Neural progenitor cell (in vitro differentiated cells): ENCODE measurements around the gene NSMF. TPM values are rescaled to one million over a fixed set of nuclear protein-coding genes. Genes with fewer than 3 reads are reported as not detected.

Experiments used
- DNase-seq: peaks from one replicate; pipeline ENCODE4 v3.0.0-alpha.2; 2016; ENCODE audit warnings: low spot score
- H2AFZ ChIP-seq: fragments of 200-600 bp; sonication (generic); replicated peaks from 2 replicates; pipeline ENCODE4 v1.6.1; 2016; ENCODE audit warnings: antibody characterized with exemption
- H3F3A ChIP-seq: fragments of 200-600 bp; sonication (generic); 2 replicates; pipeline ENCODE4 v1.6.1; 2016; ENCODE audit warnings: antibody characterized with exemption, low read depth
- H3K27ac ChIP-seq: fragments of 200-600 bp; sonication (generic); 2 replicates; pipeline ENCODE4 v1.5.1; 2016; ENCODE audit warnings: mild to moderate bottlenecking
- H3K27me3 ChIP-seq: fragments of 200-600 bp; sonication (generic); 2 replicates; pipeline ENCODE4 v1.6.1; 2016; ENCODE audit warnings: mild to moderate bottlenecking, moderate library complexity
- H3K36me3 ChIP-seq: fragments of 200-600 bp; sonication (generic); 2 replicates; pipeline ENCODE4 v1.5.1; 2016
- H3K4me1 ChIP-seq: fragments of 200-600 bp; sonication (generic); 2 replicates; pipeline ENCODE4 v1.6.1; 2016; ENCODE audit warnings: mixed run types
- H3K4me2 ChIP-seq: fragments of 200-600 bp; sonication (generic); 2 replicates; pipeline ENCODE4 v1.6.1; 2016
- H3K4me3 ChIP-seq: fragments of 200-600 bp; sonication (generic); 2 replicates; pipeline ENCODE4 v1.5.1; 2016
- H3K79me2 ChIP-seq: fragments of 200-600 bp; sonication (generic); 2 replicates; pipeline ENCODE4 v1.6.1; 2016; ENCODE audit warnings: low read depth
- H3K9ac ChIP-seq: fragments of 200-600 bp; sonication (generic); 2 replicates; pipeline ENCODE4 v1.6.1; 2016
- H3K9me3 ChIP-seq: fragments of 200-600 bp; sonication (generic); 2 replicates; pipeline ENCODE4 v1.5.1; 2016; ENCODE audit warnings: low read depth
- H4K20me1 ChIP-seq: fragments of 200-600 bp; sonication (generic); 2 replicates; pipeline ENCODE4 v1.6.1; 2016; ENCODE audit warnings: low read depth
- H3K27ac Mint-ChIP-seq: 3 replicates; pipeline ENCODE4 v1.8.0; 2021; ENCODE audit warnings: mixed read lengths
- H3K27me3 Mint-ChIP-seq: 2 replicates; pipeline ENCODE4 v1.8.0; 2022; ENCODE audit warnings: low read depth, mild to moderate bottlenecking, inconsistent platforms, moderate library complexity, mixed read lengths; ENCODE audit not compliant: insufficient read depth
- H3K36me3 Mint-ChIP-seq: 3 replicates; pipeline ENCODE4 v1.8.0; 2021; ENCODE audit warnings: mixed read lengths
- H3K4me1 Mint-ChIP-seq: 3 replicates; pipeline ENCODE4 v1.8.0; 2021; ENCODE audit warnings: mixed read lengths
- H3K4me3 Mint-ChIP-seq: 3 replicates; pipeline ENCODE4 v1.8.0; 2021; ENCODE audit warnings: mild to moderate bottlenecking, moderate library complexity, mixed read lengths
- H3K9me3 Mint-ChIP-seq: 3 replicates; pipeline ENCODE4 v1.8.0; 2020; ENCODE audit warnings: mixed read lengths
- EZH2 ChIP-seq: fragments of 200-600 bp; sonication (generic); IDR thresholded peaks from 2 replicates; pipeline ENCODE4 v1.6.1; 2017; ENCODE audit warnings: antibody characterized with exemption, mild to moderate bottlenecking, moderate library complexity
- EZH2phosphoT487 ChIP-seq: fragments of 200-600 bp; sonication (generic); IDR thresholded peaks from 2 replicates; pipeline ENCODE4 v1.6.1; 2017; ENCODE audit warnings: antibody characterized with exemption
- total RNA-seq: library from RNA; depleted of rRNA; stranded (reverse); fragments of >200 nt; gene quantifications from 2 replicates; pipeline ENCODE4 v1.2.3, GENCODE V29; 2015; ENCODE audit warnings: low replicate concordance
- TF ChIP-seq, protein P1 (sequence below): fragments of 200-600 bp; sonication (generic); IDR thresholded peaks from 2 replicates; pipeline ENCODE4 v1.5.1; 2017; ENCODE audit warnings: antibody characterized with exemption, mild to moderate bottlenecking

The NSMF gene
- total RNA-seq, 1 donor from 2014 or later: 17.1 TPM

DNA sequence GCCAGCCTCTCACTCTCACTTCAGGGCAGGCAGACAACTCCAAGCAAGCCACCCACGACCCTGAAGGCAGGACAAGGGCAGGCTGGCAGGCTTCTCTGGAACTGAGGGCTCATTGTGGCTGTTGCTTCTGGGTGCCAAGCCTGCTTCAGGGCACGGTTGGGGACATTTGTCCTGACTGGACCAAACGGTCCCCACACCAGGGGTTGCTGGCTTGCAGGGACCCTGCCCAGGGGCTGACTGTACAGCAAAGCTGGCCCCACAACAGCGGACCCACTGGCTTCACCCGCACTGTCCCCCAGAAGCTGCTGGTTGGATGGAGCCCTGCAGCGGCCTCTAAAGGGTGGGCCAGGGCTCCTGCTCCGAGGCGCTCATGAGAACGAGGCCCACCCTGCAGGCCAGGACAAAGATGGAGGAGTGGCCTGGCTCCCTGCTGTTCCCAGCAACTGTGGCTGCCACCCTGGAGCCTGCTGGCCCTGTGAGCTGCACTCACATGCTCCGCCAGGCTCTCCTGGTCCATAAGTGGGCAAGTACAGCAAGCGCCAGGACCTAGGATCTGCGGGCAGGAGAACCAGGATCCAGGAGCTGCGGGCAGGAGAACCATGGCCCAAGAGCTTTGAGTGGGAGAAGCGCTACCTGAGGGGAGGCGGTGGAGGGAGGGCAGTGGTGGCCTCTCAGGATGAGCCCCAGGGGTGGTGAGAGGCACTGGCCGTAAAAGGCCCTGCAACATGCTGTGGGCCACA, 34.4 kb upstream of the NSMF start:
- Histone ChIP-seq H3K4me1 (no peaks in the 10 kb centered on the region), H4K20me1 (no peaks in the 10 kb centered on the region), H3F3A (no peaks in the 10 kb centered on the region), H3K4me2 (no peak overlapping the region), H2AFZ (no peak overlapping the region), H3K27ac (no peak overlapping the region), H3K9ac (no peak overlapping the region), H3K79me2 (no peaks in the 10 kb centered on the region), H3K4me3 (no peak overlapping the region), H3K27me3 (no peaks in the 10 kb centered on the region), H3K36me3 (no peaks in the 10 kb centered on the region), H3K9me3 (no peaks in the 10 kb centered on the region)
- peaks cover 4% of the 10 kb centered on the region for H3K36me3 Mint-ChIP-seq
- no peak for DNase-seq
- no peak overlapping the region for H3K27ac Mint-ChIP-seq
- no peaks in the 10 kb centered on the region for H3K4me1 Mint-ChIP-seq
- H3K4me3 Mint-ChIP-seq: no peak overlapping the region
- H3K9me3 Mint-ChIP-seq: peaks cover 9% of the 10 kb centered on the region
- peaks cover 7% of the 10 kb centered on the region for H3K27me3 Mint-ChIP-seq
- no peak for TF ChIP-seq EZH2
- no peak for TF ChIP-seq EZH2phosphoT487
- TF ChIP-seq, protein P1, sequence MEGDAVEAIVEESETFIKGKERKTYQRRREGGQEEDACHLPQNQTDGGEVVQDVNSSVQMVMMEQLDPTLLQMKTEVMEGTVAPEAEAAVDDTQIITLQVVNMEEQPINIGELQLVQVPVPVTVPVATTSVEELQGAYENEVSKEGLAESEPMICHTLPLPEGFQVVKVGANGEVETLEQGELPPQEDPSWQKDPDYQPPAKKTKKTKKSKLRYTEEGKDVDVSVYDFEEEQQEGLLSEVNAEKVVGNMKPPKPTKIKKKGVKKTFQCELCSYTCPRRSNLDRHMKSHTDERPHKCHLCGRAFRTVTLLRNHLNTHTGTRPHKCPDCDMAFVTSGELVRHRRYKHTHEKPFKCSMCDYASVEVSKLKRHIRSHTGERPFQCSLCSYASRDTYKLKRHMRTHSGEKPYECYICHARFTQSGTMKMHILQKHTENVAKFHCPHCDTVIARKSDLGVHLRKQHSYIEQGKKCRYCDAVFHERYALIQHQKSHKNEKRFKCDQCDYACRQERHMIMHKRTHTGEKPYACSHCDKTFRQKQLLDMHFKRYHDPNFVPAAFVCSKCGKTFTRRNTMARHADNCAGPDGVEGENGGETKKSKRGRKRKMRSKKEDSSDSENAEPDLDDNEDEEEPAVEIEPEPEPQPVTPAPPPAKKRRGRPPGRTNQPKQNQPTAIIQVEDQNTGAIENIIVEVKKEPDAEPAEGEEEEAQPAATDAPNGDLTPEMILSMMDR: no peak

DNA sequence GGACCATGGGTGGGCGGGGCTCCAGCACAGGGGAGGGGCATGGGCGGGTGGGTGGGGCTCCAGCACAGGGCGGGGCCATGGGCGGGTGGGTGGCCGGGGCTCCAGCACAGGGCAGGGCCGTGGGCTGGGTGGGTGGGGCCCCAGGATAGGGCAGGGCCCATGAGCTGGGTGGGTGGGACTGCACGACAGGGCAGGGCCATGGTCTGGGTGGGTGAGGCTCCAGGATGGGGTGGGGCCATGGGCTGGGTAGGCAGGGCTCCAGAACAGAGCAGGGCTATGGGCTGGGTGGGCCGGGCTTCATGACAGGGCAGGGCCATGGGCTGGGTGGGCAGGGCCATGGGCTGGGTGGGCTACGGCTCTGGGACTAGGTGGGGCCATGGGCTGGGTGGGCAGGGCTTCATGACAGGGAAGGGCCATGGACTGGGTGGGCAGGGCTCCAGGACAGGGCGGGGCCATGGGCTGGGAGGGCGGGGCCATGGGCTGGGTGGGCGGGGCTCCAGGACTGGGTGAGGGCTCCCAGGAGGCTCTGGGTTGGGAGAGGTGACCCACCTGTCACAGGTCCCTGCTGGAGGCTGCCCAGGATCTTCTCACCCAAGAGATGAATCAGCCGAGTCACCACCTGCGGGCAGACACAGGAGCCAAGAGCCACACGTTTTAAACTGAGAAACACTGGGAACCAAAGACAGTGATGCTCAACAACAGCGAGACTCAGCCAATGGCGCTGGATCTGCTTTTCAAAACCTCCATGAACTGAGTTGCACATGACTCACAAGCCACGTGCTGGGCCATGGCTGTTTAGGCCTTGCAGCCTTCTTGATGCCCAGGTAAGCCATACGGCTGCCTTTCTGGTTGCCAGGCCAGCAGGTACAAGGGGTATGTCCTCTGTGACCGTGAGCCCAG, 33.6 kb upstream of the NSMF start:
- peaks cover 9% of the 10 kb centered on the region for H3K9me3 Mint-ChIP-seq

DNA sequence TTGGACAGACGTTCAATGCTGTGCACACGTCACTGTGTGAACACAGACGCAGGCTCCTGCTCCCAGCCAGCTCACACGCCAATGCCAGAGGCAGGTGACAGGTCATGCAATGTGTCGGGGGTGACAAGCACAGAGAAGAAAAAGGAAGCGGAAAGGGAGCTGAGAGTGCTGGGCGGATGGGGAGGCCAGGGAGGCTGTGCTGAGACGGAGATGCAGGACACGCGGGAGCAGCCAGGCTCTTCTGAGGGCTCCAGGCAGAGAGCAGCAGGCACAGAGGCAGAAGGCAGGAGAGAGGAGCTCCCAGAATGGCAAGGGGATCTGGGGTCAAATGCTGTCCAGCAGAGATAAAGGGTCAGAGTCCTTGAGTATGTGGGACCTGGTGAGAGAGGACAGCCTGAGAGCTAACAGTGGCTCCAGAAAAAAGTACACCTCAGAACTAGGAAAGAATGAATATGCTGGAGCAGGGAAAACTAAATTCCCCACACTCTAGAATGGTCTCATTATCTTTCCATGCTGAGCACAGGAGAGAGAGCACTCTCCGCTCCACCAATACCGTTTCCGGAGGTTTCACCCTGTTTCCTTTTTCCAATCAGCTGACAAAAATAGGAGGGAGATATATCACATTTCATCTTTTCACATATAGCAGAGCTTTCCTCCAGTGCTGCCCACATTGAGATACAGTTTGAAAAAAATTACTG, 32.8 kb upstream of the NSMF start:
- DNase-seq: no peak
- no peaks in the 10 kb centered on the region for H3K9me3 ChIP-seq
- H3K9ac ChIP-seq: no peak overlapping the region
- H3K36me3 ChIP-seq: no peaks in the 10 kb centered on the region
- no peak for TF ChIP-seq EZH2phosphoT487
- TF ChIP-seq EZH2: no peak
- TF ChIP-seq, protein P1: no peak
- H3K27me3 ChIP-seq: no peaks in the 10 kb centered on the region
- no peaks in the 10 kb centered on the region for H3F3A ChIP-seq
- peaks cover 6% of the 10 kb centered on the region for H3K27me3 Mint-ChIP-seq
- no peaks in the 10 kb centered on the region for H3K4me1 ChIP-seq
- peaks cover 3% of the 10 kb centered on the region for H3K4me1 Mint-ChIP-seq
- H3K27ac Mint-ChIP-seq: no peak overlapping the region
- no peak overlapping the region for H2AFZ ChIP-seq
- no peaks in the 10 kb centered on the region for H3K79me2 ChIP-seq
- no peak overlapping the region for H3K4me3 Mint-ChIP-seq
- peaks cover 4% of the 10 kb centered on the region for H3K36me3 Mint-ChIP-seq
- H4K20me1 ChIP-seq: no peaks in the 10 kb centered on the region
- H3K9me3 Mint-ChIP-seq: peaks cover 9% of the 10 kb centered on the region
- no peak overlapping the region for H3K4me2 ChIP-seq
- no peak overlapping the region for H3K27ac ChIP-seq
- H3K4me3 ChIP-seq: no peak overlapping the region

More for the DNA sequence above, 33.6 kb upstream of the NSMF start:
- Histone ChIP-seq H3K4me1 (no peaks in the 10 kb centered on the region), H4K20me1 (no peaks in the 10 kb centered on the region), H3K27ac (no peak overlapping the region), H3K9ac (no peak overlapping the region), H3K27me3 (no peaks in the 10 kb centered on the region), H3K79me2 (no peaks in the 10 kb centered on the region), H3K4me2 (no peak overlapping the region), H2AFZ (no peak overlapping the region), H3F3A (no peaks in the 10 kb centered on the region), H3K36me3 (no peaks in the 10 kb centered on the region), H3K4me3 (no peak overlapping the region), H3K9me3 (no peaks in the 10 kb centered on the region)
- Mint-ChIP-seq H3K4me1 (peaks cover 3% of the 10 kb centered on the region), H3K36me3 (peaks cover 4% of the 10 kb centered on the region), H3K27me3 (peaks cover 6% of the 10 kb centered on the region), H3K27ac (no peak overlapping the region), H3K4me3 (no peak overlapping the region)
- DNase-seq: no peak
- TF ChIP-seq EZH2phosphoT487: no peak
- no peak for TF ChIP-seq EZH2
- TF ChIP-seq, protein P1: no peak
